Glomerular visceral epithelial cell (primary cell): Measurements from ENCODE around the gene GFER.
"Not testable (repeated sequence)": the region's sequence is repeated elsewhere in the genome, so short reads cannot be mapped to it uniquely, and the experiment has no call there.

ENCODE experiments used
- DNase-seq: peaks from one replicate; pipeline ENCODE4 v3.0.0-alpha.2; 2016; ENCODE audit errors: extremely low spot score

GFER gene

GRCh38 chr16:2005646-2006045 is 21.7 kb downstream of the GFER start:
- no peak for DNase-seq

- DNase-seq: no peak
These were observed 22.3 kb downstream of the GFER start for GRCh38 chr16:2006317-2006716.

- no peak for DNase-seq
These were observed 23.3 kb downstream of the GFER start for GRCh38 chr16:2007081-2007836.

GRCh38 chr16:2008009-2008526 is 24.1 kb downstream of the GFER start:
- DNase-seq: peak; percentile 84

GRCh38 chr16:2008631-2009163 is 24.7 kb downstream of the GFER start:
- no peak for DNase-seq

GRCh38 chr16:2009164-2009711 is 25.2 kb downstream of the GFER start:
- DNase-seq: peak; percentile 22

- DNase-seq: peak; percentile 80
These were observed 26.0 kb downstream of the GFER start, which contains the start of gene ZNF598 for GRCh38 chr16:2009791-2010510. ZNF598 (minus strand) TSS chr16:2009821.

GRCh38 chr16:2011726-2012125 is 27.7 kb downstream of the GFER start:
- DNase-seq: not testable (repeated sequence)

- no peak for DNase-seq
These were observed 29.5 kb downstream of the GFER start for GRCh38 chr16:2013527-2013926.

- DNase-seq: no peak
These were observed 31.3 kb downstream of the GFER start for GRCh38 chr16:2015117-2015946.

GRCh38 chr16:2015947-2016208 is 31.9 kb downstream of the GFER start:
- no peak for DNase-seq

- DNase-seq: no peak
These were observed 32.5 kb downstream of the GFER start for GRCh38 chr16:2016407-2016922.

GRCh38 chr16:2019518-2019920 is 35.5 kb downstream of the GFER start, which contains the start of gene NPW:
NPW (plus strand) TSS chr16:2019785.
- no peak for DNase-seq

GRCh38 chr16:2019921-2020831 is 36.2 kb downstream of the GFER start:
- DNase-seq: no peak

GRCh38 chr16:2022723-2023091 is 38.7 kb downstream of the GFER start:
- peak; percentile 44 for DNase-seq

GRCh38 chr16:2023092-2024031 is 39.4 kb downstream of the GFER start:
- peak; percentile 88 for DNase-seq

GRCh38 chr16:2024032-2024420 is 40.0 kb downstream of the GFER start:
- DNase-seq: no peak

GRCh38 chr16:2025251-2025650 is 41.3 kb downstream of the GFER start:
- no peak for DNase-seq

- no peak for DNase-seq
These were observed 42.0 kb downstream of the GFER start for GRCh38 chr16:2025878-2026460.
